NCI-H2196 (cell line): ENCODE data around the gene RAB3C.

Experiments used
- DNase-seq: peaks from one replicate; lab custom pipeline; 2025; ENCODE audit not compliant: unreplicated experiment; lab: John Stamatoyannopoulos, UW

The RAB3C gene

GRCh38 chr5:58813855-58814254 lies 231.0 kb downstream of the RAB3C start:
- DNase-seq = no peak

- no peak for DNase-seq
Measured at GRCh38 chr5:58816181-58816731, 233.4 kb downstream of the RAB3C start.

GRCh38 chr5:58818465-58818864 lies 235.6 kb downstream of the RAB3C start:
- no peak for DNase-seq

GRCh38 chr5:58825441-58825840 lies 242.6 kb downstream of the RAB3C start:
- DNase-seq = no peak

GRCh38 chr5:58825899-58826298 lies 243.0 kb downstream of the RAB3C start:
- DNase-seq = no peak

- DNase-seq = no peak
Measured at GRCh38 chr5:58827463-58827862, 244.6 kb downstream of the RAB3C start.

GRCh38 chr5:58828258-58828657 lies 245.4 kb downstream of the RAB3C start:
- DNase-seq = no peak

GRCh38 chr5:58834242-58835225 lies 251.7 kb downstream of the RAB3C start:
- DNase-seq = no peak

- DNase-seq = no peak
Measured at GRCh38 chr5:58836351-58836750, 253.5 kb downstream of the RAB3C start.

- no peak for DNase-seq
Measured at GRCh38 chr5:58838729-58839128, 255.9 kb downstream of the RAB3C start.

GRCh38 chr5:58842852-58843251 lies 260.0 kb downstream of the RAB3C start:
- no peak for DNase-seq

GRCh38 chr5:58844395-58844794 lies 261.5 kb downstream of the RAB3C start:
- no peak for DNase-seq

GRCh38 chr5:58847041-58847440 lies 264.2 kb downstream of the RAB3C start:
- no peak for DNase-seq

- no peak for DNase-seq
Measured at GRCh38 chr5:58849223-58849622, 266.3 kb downstream of the RAB3C start.

- peak; percentile 3 for DNase-seq
Measured at GRCh38 chr5:58849921-58850667, 267.2 kb downstream of the RAB3C start.

- no peak for DNase-seq
Measured at GRCh38 chr5:58851153-58851552, 268.3 kb downstream of the RAB3C start.

GRCh38 chr5:58851571-58851970 lies 268.7 kb downstream of the RAB3C start:
- DNase-seq = no peak

- DNase-seq = no peak
Measured at GRCh38 chr5:58852566-58852965, 269.7 kb downstream of the RAB3C start.

GRCh38 chr5:58854441-58854840 lies 271.6 kb downstream of the RAB3C start:
- no peak for DNase-seq

- DNase-seq = no peak
Measured at GRCh38 chr5:58855851-58856739, 273.2 kb downstream of the RAB3C start.

GRCh38 chr5:58857609-58858008 lies 274.7 kb downstream of the RAB3C start:
- no peak for DNase-seq
